Stimulated activated naive CD4-positive, alpha-beta T cell (primary cell): ENCODE data around the gene CGRRF1.

Experiments
- DNase-seq, 6 experiments: peaks; one replicate each; lab custom pipeline; 2025; lab: John Stamatoyannopoulos, UW

Gene CGRRF1

GRCh38 chr14:54509546-54510501 is at the start of gene CGRRF1:
TSS of gene CGRRF1 (plus strand) at chr14:54509906. CDS start at chr14:54509960, 54 bp downstream.
- peak; percentile 80 to 93 (median 88) for DNase-seq

- DNase-seq: no peak
These were observed 47.7 kb upstream of the CGRRF1 start for GRCh38 chr14:54462048-54462447.

GRCh38 chr14:54465654-54466053 is 44.1 kb upstream of the CGRRF1 start:
- DNase-seq: no peak

GRCh38 chr14:54467280-54467679 is 42.4 kb upstream of the CGRRF1 start:
- DNase-seq: no peak

GRCh38 chr14:54470701-54471100 is 39.0 kb upstream of the CGRRF1 start:
- DNase-seq: no peak

GRCh38 chr14:54471641-54472040 is 38.1 kb upstream of the CGRRF1 start:
- DNase-seq: no peak

GRCh38 chr14:54472315-54472714 is 37.4 kb upstream of the CGRRF1 start:
- no peak for DNase-seq

GRCh38 chr14:54474232-54474793 is 35.4 kb upstream of the CGRRF1 start:
- DNase-seq: no peak

- no peak for DNase-seq
These were observed 34.4 kb upstream of the CGRRF1 start for GRCh38 chr14:54475187-54475899.

- no peak for DNase-seq
These were observed 33.8 kb upstream of the CGRRF1 start for GRCh38 chr14:54475911-54476310.

GRCh38 chr14:54478636-54479215 is 31.0 kb upstream of the CGRRF1 start:
- DNase-seq: no peak

GRCh38 chr14:54480830-54481562 is 28.7 kb upstream of the CGRRF1 start:
- no peak for DNase-seq

GRCh38 chr14:54481695-54482094 is 28.0 kb upstream of the CGRRF1 start:
- no peak for DNase-seq

- DNase-seq: no peak
These were observed 26.5 kb upstream of the CGRRF1 start for GRCh38 chr14:54483073-54483745.

GRCh38 chr14:54483846-54484245 is 25.9 kb upstream of the CGRRF1 start:
- DNase-seq: no peak

- DNase-seq: peak in 1 of 6 experiments; percentile 5
These were observed 23.0 kb upstream of the CGRRF1 start for GRCh38 chr14:54486685-54487084.

- DNase-seq: no peak
These were observed 21.9 kb upstream of the CGRRF1 start for GRCh38 chr14:54487771-54488170.

GRCh38 chr14:54488318-54488645 is 21.4 kb upstream of the CGRRF1 start:
- peak in 2 of 6 experiments; percentile 50 to 63 for DNase-seq

GRCh38 chr14:54488646-54489317 is 20.9 kb upstream of the CGRRF1 start, which contains the start of gene GMFB:
TSS of gene GMFB (minus strand) at chr14:54488980. CDS start at chr14:54488927, 53 bp downstream.
- peak; percentile 74 to 86 (median 84) for DNase-seq

- DNase-seq: no peak
These were observed 20.4 kb upstream of the CGRRF1 start for GRCh38 chr14:54489318-54489683.
